Esophagus muscularis mucosa (tissue), 3 donors: Measurements from ENCODE around the gene MUS81.

ENCODE experiments used
- POLR2A ChIP-seq: fragments of 450-650 bp; IDR thresholded peaks from one replicate; pipeline ENCODE4 v1.6.1; 2017; ENCODE audit warnings: antibody characterized with exemption, moderate library complexity, mild to moderate bottlenecking, low read depth
- POLR2AphosphoS5 ChIP-seq, 2 donors: sonication (generic); formaldehyde crosslinking; IDR thresholded peaks; one replicate each; pipeline ENCODE4 v1.6.1; 2017; ENCODE audit warnings: antibody characterized with exemption in 2 of 2
- TF ChIP-seq, protein P1 (sequence below), 3 experiments: fragments of 200-600 bp in 2 of 3; fragments of 450-650 bp in 1 of 3; sonication (generic) in 2 of 3; IDR thresholded peaks; one replicate each; pipeline ENCODE4 v1.5.1; 2017 to 2019; ENCODE audit warnings: antibody characterized with exemption in 3 of 3, mild to moderate bottlenecking in 2 of 3, moderate library complexity in 1 of 3

GRCh38 chr11:65907878-65908277 lies 47.6 kb downstream of the MUS81 start:
- TF ChIP-seq, protein P1, sequence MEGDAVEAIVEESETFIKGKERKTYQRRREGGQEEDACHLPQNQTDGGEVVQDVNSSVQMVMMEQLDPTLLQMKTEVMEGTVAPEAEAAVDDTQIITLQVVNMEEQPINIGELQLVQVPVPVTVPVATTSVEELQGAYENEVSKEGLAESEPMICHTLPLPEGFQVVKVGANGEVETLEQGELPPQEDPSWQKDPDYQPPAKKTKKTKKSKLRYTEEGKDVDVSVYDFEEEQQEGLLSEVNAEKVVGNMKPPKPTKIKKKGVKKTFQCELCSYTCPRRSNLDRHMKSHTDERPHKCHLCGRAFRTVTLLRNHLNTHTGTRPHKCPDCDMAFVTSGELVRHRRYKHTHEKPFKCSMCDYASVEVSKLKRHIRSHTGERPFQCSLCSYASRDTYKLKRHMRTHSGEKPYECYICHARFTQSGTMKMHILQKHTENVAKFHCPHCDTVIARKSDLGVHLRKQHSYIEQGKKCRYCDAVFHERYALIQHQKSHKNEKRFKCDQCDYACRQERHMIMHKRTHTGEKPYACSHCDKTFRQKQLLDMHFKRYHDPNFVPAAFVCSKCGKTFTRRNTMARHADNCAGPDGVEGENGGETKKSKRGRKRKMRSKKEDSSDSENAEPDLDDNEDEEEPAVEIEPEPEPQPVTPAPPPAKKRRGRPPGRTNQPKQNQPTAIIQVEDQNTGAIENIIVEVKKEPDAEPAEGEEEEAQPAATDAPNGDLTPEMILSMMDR (IDR thresholded peaks at IDR 0.05) = no peak
- TF ChIP-seq POLR2A (no peak), POLR2AphosphoS5 (IDR thresholded peaks at IDR 0.05) (no peak)
